Measurements from ENCODE around the gene ABCC5.
"Not testable (repeated sequence)": the region's sequence is repeated elsewhere in the genome, so short reads cannot be mapped to it uniquely, and the experiment has no call there.

The ABCC5 gene

DNA sequence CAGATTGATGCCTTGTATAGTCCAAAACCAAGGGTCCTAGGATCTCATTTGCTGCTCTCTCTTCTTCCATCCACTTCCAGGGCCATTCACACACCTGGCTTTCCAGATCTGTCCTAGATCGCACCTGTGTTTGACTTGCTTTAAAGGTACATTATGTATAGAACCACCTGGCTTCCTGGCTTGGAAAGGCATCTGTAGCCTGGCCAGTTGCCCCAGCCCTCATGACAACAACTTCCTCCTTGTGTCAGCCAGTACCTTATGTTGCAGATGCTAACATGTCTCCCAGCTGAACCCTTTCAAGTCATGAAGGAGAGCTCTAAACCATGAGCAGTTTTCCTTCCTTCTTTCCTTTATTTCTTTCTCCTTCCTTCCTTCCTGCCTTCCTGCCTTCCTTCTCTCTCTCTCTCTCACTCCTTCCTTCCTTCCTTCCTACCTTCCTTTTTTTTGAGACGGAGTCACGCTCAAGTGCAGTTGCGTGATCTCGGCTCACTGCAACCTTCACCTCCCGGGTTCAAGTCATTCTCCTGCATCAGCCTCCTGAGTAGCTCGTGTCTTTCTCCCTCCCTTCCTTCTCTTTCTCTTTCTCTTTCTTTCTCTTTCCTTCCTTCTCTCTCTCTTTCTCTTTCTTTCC is 32.6 kb upstream of the ABCC5 start:
- TF ChIP-seq, protein P1, sequence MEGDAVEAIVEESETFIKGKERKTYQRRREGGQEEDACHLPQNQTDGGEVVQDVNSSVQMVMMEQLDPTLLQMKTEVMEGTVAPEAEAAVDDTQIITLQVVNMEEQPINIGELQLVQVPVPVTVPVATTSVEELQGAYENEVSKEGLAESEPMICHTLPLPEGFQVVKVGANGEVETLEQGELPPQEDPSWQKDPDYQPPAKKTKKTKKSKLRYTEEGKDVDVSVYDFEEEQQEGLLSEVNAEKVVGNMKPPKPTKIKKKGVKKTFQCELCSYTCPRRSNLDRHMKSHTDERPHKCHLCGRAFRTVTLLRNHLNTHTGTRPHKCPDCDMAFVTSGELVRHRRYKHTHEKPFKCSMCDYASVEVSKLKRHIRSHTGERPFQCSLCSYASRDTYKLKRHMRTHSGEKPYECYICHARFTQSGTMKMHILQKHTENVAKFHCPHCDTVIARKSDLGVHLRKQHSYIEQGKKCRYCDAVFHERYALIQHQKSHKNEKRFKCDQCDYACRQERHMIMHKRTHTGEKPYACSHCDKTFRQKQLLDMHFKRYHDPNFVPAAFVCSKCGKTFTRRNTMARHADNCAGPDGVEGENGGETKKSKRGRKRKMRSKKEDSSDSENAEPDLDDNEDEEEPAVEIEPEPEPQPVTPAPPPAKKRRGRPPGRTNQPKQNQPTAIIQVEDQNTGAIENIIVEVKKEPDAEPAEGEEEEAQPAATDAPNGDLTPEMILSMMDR (IDR thresholded peaks at IDR 0.05; ENCODE audit: low read depth, low read length) = no peak
- DNase-seq (ENCODE audit: low read depth in 2 of 2) = no peak
- H3K4me3 ChIP-seq (replicated peaks in 1 of 2; ENCODE audit: low read depth in 2 of 2, low read length in 2 of 2) = no peak overlapping the region

DNA sequence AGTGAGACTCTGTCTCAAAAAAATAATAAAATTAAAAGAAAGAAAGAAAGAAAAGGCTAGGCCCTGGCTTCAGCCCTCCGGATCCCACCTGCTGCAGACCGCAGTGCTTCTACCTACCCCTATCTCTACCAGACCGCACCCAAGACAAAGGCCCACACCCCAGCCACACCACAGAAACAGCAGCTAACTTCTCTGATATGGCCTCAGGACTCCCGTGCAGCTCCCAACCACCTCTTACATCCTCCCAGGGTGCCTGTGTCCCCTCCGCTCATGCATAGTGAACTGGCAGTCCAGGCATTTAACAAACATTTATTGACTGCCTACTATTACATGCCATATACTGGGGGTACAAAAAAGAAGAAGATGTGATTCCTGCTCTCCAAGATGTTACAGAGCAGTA is 28.3 kb upstream of the ABCC5 start:
- no peak overlapping the region for H3K4me3 ChIP-seq (replicated peaks in 1 of 2; ENCODE audit: low read depth in 2 of 2, low read length in 2 of 2)
- no peak for DNase-seq (ENCODE audit: low read depth in 2 of 2)
- TF ChIP-seq, protein P1 (IDR thresholded peaks at IDR 0.05; ENCODE audit: low read depth, low read length) = no peak

DNA sequence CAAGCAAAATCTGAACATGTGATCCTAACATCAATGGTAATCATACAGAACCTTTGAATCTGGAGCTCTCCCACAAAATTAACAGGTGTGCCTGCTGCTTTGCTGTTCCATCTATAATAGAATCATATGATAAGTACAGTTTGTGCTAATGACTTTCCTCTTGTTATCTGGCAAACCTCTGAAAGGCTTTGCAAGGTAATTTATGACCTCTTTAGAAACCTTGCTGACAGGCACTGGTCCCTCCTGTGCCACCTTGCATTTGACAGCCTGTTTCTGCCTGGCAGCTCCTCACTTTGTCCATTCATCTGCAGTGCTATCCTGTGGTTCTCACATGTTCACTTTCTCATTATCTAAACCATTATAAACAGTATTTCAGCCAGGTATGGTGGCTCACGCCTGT is 24.9 kb upstream of the ABCC5 start:
- no peak overlapping the region for H3K4me3 ChIP-seq (replicated peaks in 1 of 2; ENCODE audit: low read depth in 2 of 2, low read length in 2 of 2)
- TF ChIP-seq, protein P1 (IDR thresholded peaks at IDR 0.05; ENCODE audit: low read depth, low read length) = no peak
- no peak for DNase-seq (ENCODE audit: low read depth in 2 of 2)

DNA sequence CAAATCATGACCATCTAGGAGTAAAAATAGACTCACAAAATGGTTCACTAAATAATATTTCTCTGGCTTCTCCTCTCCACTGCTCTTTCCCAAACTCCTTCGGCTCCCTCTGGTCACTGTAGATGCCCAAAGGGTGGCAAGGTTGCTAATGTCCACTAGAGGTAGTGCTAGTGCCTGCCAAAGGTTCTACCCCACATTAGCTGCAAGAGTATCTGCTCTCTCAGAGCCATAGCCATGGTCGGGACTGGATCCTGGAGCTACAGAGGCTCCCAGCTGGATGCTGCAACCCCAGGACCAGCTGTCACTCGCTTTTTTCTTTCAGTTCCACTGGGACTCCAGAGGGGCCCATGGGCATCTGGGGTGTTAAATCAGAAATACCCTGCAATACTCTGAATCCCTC is 22.3 kb upstream of the ABCC5 start:
- H3K4me3 ChIP-seq (replicated peaks in 1 of 2; ENCODE audit: low read depth in 2 of 2, low read length in 2 of 2) = no peak overlapping the region
- DNase-seq (ENCODE audit: low read depth in 2 of 2) = peak; percentile 39 to 59
- TF ChIP-seq, protein P1 (IDR thresholded peaks at IDR 0.05; ENCODE audit: low read depth, low read length) = peak; percentile 51

DNA sequence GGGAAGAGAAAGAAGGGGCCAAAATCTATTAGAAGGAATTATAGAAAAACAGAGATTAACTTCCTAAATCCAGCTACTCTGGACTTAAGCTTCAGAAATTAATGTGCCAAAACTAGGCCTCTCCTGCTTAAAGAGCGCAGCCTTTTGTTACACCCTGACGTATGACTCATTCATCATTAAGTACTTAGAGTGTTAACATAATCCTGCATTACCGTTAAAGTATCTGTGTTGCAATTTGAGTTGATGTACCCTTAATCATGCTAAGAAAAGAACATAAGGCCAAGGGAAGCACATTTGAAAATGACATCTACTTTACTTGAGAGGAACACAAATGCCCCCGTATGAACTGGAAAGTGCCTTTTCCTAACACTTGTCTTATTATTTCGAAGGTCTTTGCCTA is 21.7 kb upstream of the ABCC5 start:
- peak in 1 of 2 donors; percentile 61 for DNase-seq (ENCODE audit: low read depth in 2 of 2)
- no peak overlapping the region for H3K4me3 ChIP-seq (replicated peaks in 1 of 2; ENCODE audit: low read depth in 2 of 2, low read length in 2 of 2)
- TF ChIP-seq, protein P1 (IDR thresholded peaks at IDR 0.05; ENCODE audit: low read depth, low read length) = no peak

DNA sequence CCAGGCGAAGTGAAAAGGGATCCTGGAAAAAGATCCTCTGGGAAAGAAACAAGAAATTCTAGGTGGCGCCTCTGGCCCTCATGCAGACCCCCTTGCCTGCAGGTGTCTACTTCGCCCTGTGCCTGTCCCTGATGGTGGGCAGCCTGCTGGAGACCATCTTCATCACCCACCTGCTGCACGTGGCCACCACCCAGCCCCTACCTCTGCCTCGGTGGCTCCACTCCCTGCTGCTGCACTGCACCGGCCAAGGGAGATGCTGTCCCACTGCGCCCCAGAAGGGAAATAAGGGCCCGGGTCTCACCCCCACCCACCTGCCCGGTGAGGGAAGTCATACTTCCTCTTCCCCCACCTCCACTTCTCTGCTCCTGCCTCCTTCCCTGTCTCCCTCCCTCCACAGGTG is 20.6 kb upstream of the ABCC5 start:
- H3K4me3 ChIP-seq (replicated peaks in 1 of 2; ENCODE audit: low read depth in 2 of 2, low read length in 2 of 2); DNase-seq (ENCODE audit: low read depth in 2 of 2): not testable (repeated sequence)

DNA sequence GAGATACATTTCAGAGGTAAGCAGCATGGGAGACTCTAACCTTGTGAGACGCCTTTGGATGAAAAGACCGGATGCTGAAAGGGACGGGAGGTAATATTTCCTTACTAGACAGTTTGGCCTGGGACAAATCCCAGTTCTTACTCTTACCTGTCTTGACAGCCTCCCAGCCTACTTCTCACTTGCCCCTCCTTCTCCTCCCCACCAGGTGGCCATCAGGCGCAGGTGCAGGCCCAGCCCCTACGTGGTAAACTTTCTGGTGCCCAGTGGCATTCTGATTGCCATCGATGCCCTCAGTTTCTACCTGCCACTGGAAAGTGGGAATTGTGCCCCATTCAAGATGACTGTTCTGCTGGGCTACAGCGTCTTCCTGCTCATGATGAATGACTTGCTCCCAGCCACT is 20.1 kb upstream of the ABCC5 start:
- DNase-seq (ENCODE audit: low read depth in 2 of 2) = no peak
- H3K4me3 ChIP-seq (replicated peaks in 1 of 2; ENCODE audit: low read depth in 2 of 2, low read length in 2 of 2) = no peak overlapping the region
- TF ChIP-seq, protein P1 (IDR thresholded peaks at IDR 0.05; ENCODE audit: low read depth, low read length) = no peak
